B cell (primary cell): ENCODE results near the gene RPLP1.

Source experiments
- CTCF ChIP-seq: fragments of 200-600 bp; IDR thresholded peaks from one replicate; pipeline ENCODE4 v1.8.0; 2022; ENCODE audit warnings: antibody characterized with exemption, mild to moderate bottlenecking
- EZH2 ChIP-seq: IDR thresholded peaks from 2 replicates; pipeline ENCODE4 v1.6.1; 2012; ENCODE audit warnings: borderline replicate concordance, low read depth, mild to moderate bottlenecking, moderate library complexity, low read length; ENCODE audit not compliant: insufficient read depth, poor library complexity, severe bottlenecking

DNA sequence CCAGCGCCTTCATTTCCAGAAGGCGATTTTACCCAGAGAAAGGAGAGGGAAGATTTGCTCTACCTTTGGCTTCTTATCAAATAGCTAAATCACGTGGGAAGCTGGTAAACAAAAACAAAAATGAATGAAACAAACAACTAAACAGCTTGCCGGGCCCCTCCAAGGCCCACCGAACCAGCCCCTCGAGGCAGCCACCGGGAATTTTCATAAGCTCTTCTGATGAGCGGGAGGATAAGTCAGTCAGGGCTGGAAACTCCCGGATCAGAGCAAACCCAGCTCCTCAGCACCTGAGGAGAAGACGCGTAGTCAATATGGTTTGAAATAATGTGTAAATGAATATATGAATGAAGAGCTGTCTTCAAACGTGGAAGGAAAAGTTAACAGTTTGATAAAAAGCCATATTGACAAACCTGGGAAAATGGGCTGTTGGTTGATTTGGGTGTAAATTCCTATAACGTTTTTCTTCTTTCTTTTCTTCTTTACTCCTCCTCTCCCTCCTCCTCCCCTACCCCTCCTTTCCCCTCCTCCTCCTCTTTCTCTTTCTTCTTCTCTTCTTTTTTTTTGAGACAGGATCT is 10.7 kb downstream of the RPLP1 start:
- TF ChIP-seq EZH2: no peak
- TF ChIP-seq CTCF: no peak
